ENCODE data around the gene STAM. TPM values are rescaled to one million over a fixed set of nuclear protein-coding genes. Genes with fewer than 3 reads are reported as not detected.

STAM gene
- polyA plus RNA-seq, 1 donor (not counting 4 experiments of a cell fraction or from before 2014, with no cell fraction given) = 34.1 TPM

- no peak for TF ChIP-seq EZH2 (IDR thresholded peaks at IDR 0.05; ENCODE audit: low read length)
- TF ChIP-seq, protein P1, sequence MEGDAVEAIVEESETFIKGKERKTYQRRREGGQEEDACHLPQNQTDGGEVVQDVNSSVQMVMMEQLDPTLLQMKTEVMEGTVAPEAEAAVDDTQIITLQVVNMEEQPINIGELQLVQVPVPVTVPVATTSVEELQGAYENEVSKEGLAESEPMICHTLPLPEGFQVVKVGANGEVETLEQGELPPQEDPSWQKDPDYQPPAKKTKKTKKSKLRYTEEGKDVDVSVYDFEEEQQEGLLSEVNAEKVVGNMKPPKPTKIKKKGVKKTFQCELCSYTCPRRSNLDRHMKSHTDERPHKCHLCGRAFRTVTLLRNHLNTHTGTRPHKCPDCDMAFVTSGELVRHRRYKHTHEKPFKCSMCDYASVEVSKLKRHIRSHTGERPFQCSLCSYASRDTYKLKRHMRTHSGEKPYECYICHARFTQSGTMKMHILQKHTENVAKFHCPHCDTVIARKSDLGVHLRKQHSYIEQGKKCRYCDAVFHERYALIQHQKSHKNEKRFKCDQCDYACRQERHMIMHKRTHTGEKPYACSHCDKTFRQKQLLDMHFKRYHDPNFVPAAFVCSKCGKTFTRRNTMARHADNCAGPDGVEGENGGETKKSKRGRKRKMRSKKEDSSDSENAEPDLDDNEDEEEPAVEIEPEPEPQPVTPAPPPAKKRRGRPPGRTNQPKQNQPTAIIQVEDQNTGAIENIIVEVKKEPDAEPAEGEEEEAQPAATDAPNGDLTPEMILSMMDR (optimal IDR thresholded peaks at IDR 0.05 in 1 of 3, IDR thresholded peaks at IDR 0.05 in 1 of 3, conservative IDR thresholded peaks at IDR 0.05 in 1 of 3; ENCODE audit: extremely low read depth in 1 of 3, insufficient read depth in 2 of 3, low read length in 3 of 3) = no peak
- H3K27ac ChIP-seq (ENCODE audit: control insufficient read depth, insufficient read depth, low read length) = no peak overlapping the region
- H3K4me2 ChIP-seq (ENCODE audit: control insufficient read depth, extremely low read depth, insufficient read depth, low read depth, low read length) = no peak overlapping the region
- H3K27me3 ChIP-seq (ENCODE audit: control insufficient read depth, extremely low read depth, insufficient read depth, low read length) = no peaks in the 10 kb centered on the region
- H3K9ac ChIP-seq (ENCODE audit: control insufficient read depth, extremely low read depth, insufficient read depth, low read length) = no peak overlapping the region
- H3K4me3 ChIP-seq (ENCODE audit: control insufficient read depth in 2 of 3, extremely low read depth in 1 of 3, insufficient read depth in 2 of 3, low read depth in 1 of 3, low read length in 3 of 3) = no peak overlapping the region
- no peaks in the 10 kb centered on the region for H3K36me3 ChIP-seq (ENCODE audit: control insufficient read depth in 2 of 2, extremely low read depth in 1 of 2, insufficient read depth in 2 of 2, low read length in 2 of 2)
- no peak for DNase-seq (ENCODE audit: low read depth, low spot score)
- dilution Hi-C loops (cut with MboI; ENCODE audit: extremely low pct_ligation_motif_present, low sequenced_read_pairs) = no loop called here
- FAIRE-seq = peak; percentile 62
- H4K20me1 ChIP-seq (ENCODE audit: control insufficient read depth, extremely low read depth, insufficient read depth, low read length) = no peaks in the 10 kb centered on the region
- no peaks in the 10 kb centered on the region for H3K9me1 ChIP-seq (ENCODE audit: control insufficient read depth, extremely low read depth, insufficient read depth, low read length)
- H2AFZ ChIP-seq (ENCODE audit: control insufficient read depth, low read length) = no peak overlapping the region
- no peaks in the 10 kb centered on the region for H3K9me3 ChIP-seq (ENCODE audit: control insufficient read depth, low read depth, low read length)
- H3K4me1 ChIP-seq (ENCODE audit: control insufficient read depth, extremely low read depth, insufficient read depth, low read length) = no peaks in the 10 kb centered on the region
- H3K79me2 ChIP-seq (ENCODE audit: control insufficient read depth, insufficient read depth, low read length) = no peaks in the 10 kb centered on the region
These were observed 85.7 kb downstream of the STAM start for GRCh38 chr10:17729630-17730029.

DNA sequence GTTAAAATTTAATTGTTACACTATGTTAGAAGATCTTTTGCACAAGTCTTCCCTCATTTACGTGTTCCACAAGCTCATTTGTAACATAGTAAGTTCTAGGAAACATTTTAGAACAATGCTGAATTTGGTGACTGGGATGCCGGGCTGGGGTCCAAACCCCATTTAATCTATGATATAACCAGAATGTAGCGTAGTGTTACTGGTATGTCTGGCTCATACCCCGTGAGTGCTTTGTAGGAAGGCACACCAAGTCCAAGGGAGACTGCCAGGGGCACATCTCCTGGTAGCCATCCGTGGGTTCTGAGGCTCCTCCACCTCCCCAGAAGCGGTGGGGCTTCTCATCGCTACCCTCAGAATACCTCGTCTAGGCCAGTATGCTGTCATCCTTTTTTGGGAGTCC is 86.7 kb downstream of the STAM start:
- no peak for FAIRE-seq
- no peaks in the 10 kb centered on the region for H3K27me3 ChIP-seq (ENCODE audit: control insufficient read depth, extremely low read depth, insufficient read depth, low read length)
- H3K9me3 ChIP-seq (ENCODE audit: control insufficient read depth, low read depth, low read length) = no peaks in the 10 kb centered on the region
- no peaks in the 10 kb centered on the region for H3K4me1 ChIP-seq (ENCODE audit: control insufficient read depth, extremely low read depth, insufficient read depth, low read length)
- no peaks in the 10 kb centered on the region for H4K20me1 ChIP-seq (ENCODE audit: control insufficient read depth, extremely low read depth, insufficient read depth, low read length)
- H3K9me1 ChIP-seq (ENCODE audit: control insufficient read depth, extremely low read depth, insufficient read depth, low read length) = no peaks in the 10 kb centered on the region
- dilution Hi-C loops (cut with MboI; ENCODE audit: extremely low pct_ligation_motif_present, low sequenced_read_pairs) = no loop called here
- H3K27ac ChIP-seq (ENCODE audit: control insufficient read depth, insufficient read depth, low read length) = no peak overlapping the region
- DNase-seq (ENCODE audit: low read depth, low spot score) = no peak
- no peaks in the 10 kb centered on the region for H3K79me2 ChIP-seq (ENCODE audit: control insufficient read depth, insufficient read depth, low read length)
- H2AFZ ChIP-seq (ENCODE audit: control insufficient read depth, low read length) = no peak overlapping the region
- H3K4me3 ChIP-seq (ENCODE audit: control insufficient read depth in 2 of 3, extremely low read depth in 1 of 3, insufficient read depth in 2 of 3, low read depth in 1 of 3, low read length in 3 of 3) = no peak overlapping the region
- no peak overlapping the region for H3K9ac ChIP-seq (ENCODE audit: control insufficient read depth, extremely low read depth, insufficient read depth, low read length)
- H3K4me2 ChIP-seq (ENCODE audit: control insufficient read depth, extremely low read depth, insufficient read depth, low read depth, low read length) = no peak overlapping the region
- TF ChIP-seq, protein P1 (optimal IDR thresholded peaks at IDR 0.05 in 1 of 3, IDR thresholded peaks at IDR 0.05 in 1 of 3, conservative IDR thresholded peaks at IDR 0.05 in 1 of 3; ENCODE audit: extremely low read depth in 1 of 3, insufficient read depth in 2 of 3, low read length in 3 of 3) = no peak
- no peak for TF ChIP-seq EZH2 (IDR thresholded peaks at IDR 0.05; ENCODE audit: low read length)
- peaks cover 0 to 3% of the 10 kb centered on the region in 2 experiments for H3K36me3 ChIP-seq (ENCODE audit: control insufficient read depth in 2 of 2, extremely low read depth in 1 of 2, insufficient read depth in 2 of 2, low read length in 2 of 2)

Measured in keratinocyte (primary cell).